ENCODE measurements around the gene BNC2. TPM values are rescaled to one million over a fixed set of nuclear protein-coding genes. Genes with fewer than 3 reads are reported as not detected.

Gene BNC2
- total and polyA plus RNA-seq, 5 donors from 2014 or later: not detected

GRCh38 chr9:16745359-16745758 lies 125.1 kb downstream of the BNC2 start:
- Histone ChIP-seq H3K4me3 (ENCODE audit: low read depth, low read length) (no peak overlapping the region), H3K27ac (ENCODE audit: insufficient read depth, low read length, poor library complexity, severe bottlenecking) (no peak overlapping the region), H3K4me1 (ENCODE audit: control insufficient read depth, insufficient read depth, low read length, poor library complexity, severe bottlenecking) (no peaks in the 10 kb centered on the region), H3K27me3 (ENCODE audit: control insufficient read depth, insufficient read depth, low read length) (no peaks in the 10 kb centered on the region), H3K9me3 (ENCODE audit: control insufficient read depth in 2 of 2, low read length in 2 of 2) (no peaks in the 10 kb centered on the region), H3K36me3 (ENCODE audit: control insufficient read depth, insufficient read depth, low read length) (no peaks in the 10 kb centered on the region)
- ATAC-seq (ENCODE audit: low read depth in 2 of 2): no peak
- no peak overlapping the region for H3K4me3 Mint-ChIP-seq
- H3K4me1 Mint-ChIP-seq: no peaks in the 10 kb centered on the region
- no peak for DNase-seq
- H3K36me3 Mint-ChIP-seq: no peaks in the 10 kb centered on the region
- H3K27me3 Mint-ChIP-seq: no peaks in the 10 kb centered on the region
- peaks cover 2 to 8% (median 5%) of the 10 kb centered on the region in 7 donors for H3K9me3 Mint-ChIP-seq
- H3K27ac Mint-ChIP-seq: no peak overlapping the region

GRCh38 chr9:16744394-16744793 lies 126.1 kb downstream of the BNC2 start:
- no peak overlapping the region for H3K27ac Mint-ChIP-seq

GRCh38 chr9:16743375-16743774 lies 127.1 kb downstream of the BNC2 start:
- no peaks in the 10 kb centered on the region for H3K27me3 ChIP-seq (ENCODE audit: control insufficient read depth, insufficient read depth, low read length)
- no peaks in the 10 kb centered on the region for H3K9me3 ChIP-seq (ENCODE audit: control insufficient read depth in 2 of 2, low read length in 2 of 2)
- no peak overlapping the region for H3K4me3 Mint-ChIP-seq
- H3K4me1 ChIP-seq (ENCODE audit: control insufficient read depth, insufficient read depth, low read length, poor library complexity, severe bottlenecking): no peaks in the 10 kb centered on the region
- H3K36me3 ChIP-seq (ENCODE audit: control insufficient read depth, insufficient read depth, low read length): no peaks in the 10 kb centered on the region
- no peak for ATAC-seq (ENCODE audit: low read depth in 2 of 2)
- H3K4me1 Mint-ChIP-seq: no peaks in the 10 kb centered on the region
- H3K36me3 Mint-ChIP-seq: no peaks in the 10 kb centered on the region
- H3K27ac Mint-ChIP-seq: no peak overlapping the region
- no peak overlapping the region for H3K27ac ChIP-seq (ENCODE audit: insufficient read depth, low read length, poor library complexity, severe bottlenecking)
- DNase-seq: no peak
- no peak overlapping the region for H3K4me3 ChIP-seq (ENCODE audit: low read depth, low read length)
- H3K27me3 Mint-ChIP-seq: no peaks in the 10 kb centered on the region
- peaks cover 3 to 15% (median 8%) of the 10 kb centered on the region in 7 donors for H3K9me3 Mint-ChIP-seq

More at GRCh38 chr9:16744394-16744793, 126.1 kb downstream of the BNC2 start:
- no peak for ATAC-seq (ENCODE audit: low read depth in 2 of 2)
- Mint-ChIP-seq H3K27me3 (no peaks in the 10 kb centered on the region), H3K36me3 (no peaks in the 10 kb centered on the region), H3K4me1 (no peaks in the 10 kb centered on the region), H3K4me3 (no peak overlapping the region), H3K9me3 (peaks cover 3 to 14% (median 8%) of the 10 kb centered on the region in 7 donors)
- H3K36me3 ChIP-seq (ENCODE audit: control insufficient read depth, insufficient read depth, low read length): no peaks in the 10 kb centered on the region
- H3K27ac ChIP-seq (ENCODE audit: insufficient read depth, low read length, poor library complexity, severe bottlenecking): no peak overlapping the region
- no peaks in the 10 kb centered on the region for H3K27me3 ChIP-seq (ENCODE audit: control insufficient read depth, insufficient read depth, low read length)
- no peak for DNase-seq
- no peaks in the 10 kb centered on the region for H3K4me1 ChIP-seq (ENCODE audit: control insufficient read depth, insufficient read depth, low read length, poor library complexity, severe bottlenecking)
- no peak overlapping the region for H3K4me3 ChIP-seq (ENCODE audit: low read depth, low read length)
- no peaks in the 10 kb centered on the region for H3K9me3 ChIP-seq (ENCODE audit: control insufficient read depth in 2 of 2, low read length in 2 of 2)

GRCh38 chr9:16735001-16735400 lies 135.5 kb downstream of the BNC2 start:
- Mint-ChIP-seq H3K9me3 (peaks cover 0 to 12% (median 4%) of the 10 kb centered on the region in 7 donors), H3K36me3 (no peaks in the 10 kb centered on the region), H3K4me1 (no peaks in the 10 kb centered on the region), H3K4me3 (no peak overlapping the region), H3K27me3 (peaks cover 2% of the 10 kb centered on the region), H3K27ac (no peak overlapping the region)
- Histone ChIP-seq H3K9me3 (ENCODE audit: control insufficient read depth in 2 of 2, low read length in 2 of 2) (no peaks in the 10 kb centered on the region), H3K27me3 (ENCODE audit: control insufficient read depth, insufficient read depth, low read length) (no peaks in the 10 kb centered on the region), H3K36me3 (ENCODE audit: control insufficient read depth, insufficient read depth, low read length) (no peaks in the 10 kb centered on the region), H3K4me1 (ENCODE audit: control insufficient read depth, insufficient read depth, low read length, poor library complexity, severe bottlenecking) (no peaks in the 10 kb centered on the region), H3K27ac (ENCODE audit: insufficient read depth, low read length, poor library complexity, severe bottlenecking) (no peak overlapping the region), H3K4me3 (ENCODE audit: low read depth, low read length) (no peak overlapping the region)
- no peak for ATAC-seq (ENCODE audit: low read depth in 2 of 2)
- DNase-seq: no peak

GRCh38 chr9:16732546-16732945 lies 137.9 kb downstream of the BNC2 start:
- Histone ChIP-seq H3K4me3 (ENCODE audit: low read depth, low read length) (no peak overlapping the region), H3K36me3 (ENCODE audit: control insufficient read depth, insufficient read depth, low read length) (no peaks in the 10 kb centered on the region), H3K4me1 (ENCODE audit: control insufficient read depth, insufficient read depth, low read length, poor library complexity, severe bottlenecking) (no peaks in the 10 kb centered on the region), H3K27ac (ENCODE audit: insufficient read depth, low read length, poor library complexity, severe bottlenecking) (no peak overlapping the region), H3K27me3 (ENCODE audit: control insufficient read depth, insufficient read depth, low read length) (peaks cover 1% of the 10 kb centered on the region), H3K9me3 (ENCODE audit: control insufficient read depth in 2 of 2, low read length in 2 of 2) (no peaks in the 10 kb centered on the region)
- DNase-seq (no peak), ATAC-seq (ENCODE audit: low read depth in 2 of 2) (no peak)
- Mint-ChIP-seq H3K9me3 (peaks cover 0 to 7% (median 1%) of the 10 kb centered on the region in 7 donors), H3K4me3 (no peak overlapping the region), H3K27ac (no peak overlapping the region), H3K27me3 (peaks cover 18% of the 10 kb centered on the region), H3K36me3 (no peaks in the 10 kb centered on the region), H3K4me1 (no peaks in the 10 kb centered on the region)

- peaks cover 29% of the 10 kb centered on the region for H3K27me3 Mint-ChIP-seq
- no peak overlapping the region for H3K4me3 Mint-ChIP-seq
- Histone ChIP-seq H3K4me3 (ENCODE audit: low read depth, low read length) (no peak overlapping the region), H3K4me1 (ENCODE audit: control insufficient read depth, insufficient read depth, low read length, poor library complexity, severe bottlenecking) (no peaks in the 10 kb centered on the region), H3K27me3 (ENCODE audit: control insufficient read depth, insufficient read depth, low read length) (peaks cover 6% of the 10 kb centered on the region), H3K36me3 (ENCODE audit: control insufficient read depth, insufficient read depth, low read length) (no peaks in the 10 kb centered on the region), H3K9me3 (ENCODE audit: control insufficient read depth in 2 of 2, low read length in 2 of 2) (no peaks in the 10 kb centered on the region), H3K27ac (ENCODE audit: insufficient read depth, low read length, poor library complexity, severe bottlenecking) (no peak overlapping the region)
- no peaks in the 10 kb centered on the region for H3K4me1 Mint-ChIP-seq
- ATAC-seq (ENCODE audit: low read depth in 2 of 2): no peak
- DNase-seq: no peak
- no peaks in the 10 kb centered on the region for H3K36me3 Mint-ChIP-seq
- H3K9me3 Mint-ChIP-seq: peaks cover 0 to 12% (median 0%) of the 10 kb centered on the region in 7 donors
- no peak overlapping the region for H3K27ac Mint-ChIP-seq
Observed at GRCh38 chr9:16730162-16730561, 140.3 kb downstream of the BNC2 start.

GRCh38 chr9:16729651-16730050 lies 140.8 kb downstream of the BNC2 start:
- H3K36me3 Mint-ChIP-seq: no peaks in the 10 kb centered on the region
- Histone ChIP-seq H3K27ac (ENCODE audit: insufficient read depth, low read length, poor library complexity, severe bottlenecking) (no peak overlapping the region), H3K4me3 (ENCODE audit: low read depth, low read length) (no peak overlapping the region), H3K27me3 (ENCODE audit: control insufficient read depth, insufficient read depth, low read length) (peaks cover 6% of the 10 kb centered on the region), H3K36me3 (ENCODE audit: control insufficient read depth, insufficient read depth, low read length) (no peaks in the 10 kb centered on the region), H3K4me1 (ENCODE audit: control insufficient read depth, insufficient read depth, low read length, poor library complexity, severe bottlenecking) (no peaks in the 10 kb centered on the region), H3K9me3 (ENCODE audit: control insufficient read depth in 2 of 2, low read length in 2 of 2) (no peaks in the 10 kb centered on the region)
- DNase-seq (no peak), ATAC-seq (ENCODE audit: low read depth in 2 of 2) (no peak)
- no peak overlapping the region for H3K4me3 Mint-ChIP-seq
- H3K9me3 Mint-ChIP-seq: peaks cover 0 to 11% (median 0%) of the 10 kb centered on the region in 7 donors
- no peaks in the 10 kb centered on the region for H3K4me1 Mint-ChIP-seq
- H3K27ac Mint-ChIP-seq: no peak overlapping the region
- H3K27me3 Mint-ChIP-seq: peaks cover 31% of the 10 kb centered on the region

- no peaks in the 10 kb centered on the region for H3K4me1 Mint-ChIP-seq
- no peaks in the 10 kb centered on the region for H3K36me3 Mint-ChIP-seq
- Histone ChIP-seq H3K27ac (ENCODE audit: insufficient read depth, low read length, poor library complexity, severe bottlenecking) (no peak overlapping the region), H3K4me1 (ENCODE audit: control insufficient read depth, insufficient read depth, low read length, poor library complexity, severe bottlenecking) (no peaks in the 10 kb centered on the region), H3K9me3 (ENCODE audit: control insufficient read depth in 2 of 2, low read length in 2 of 2) (no peaks in the 10 kb centered on the region), H3K4me3 (ENCODE audit: low read depth, low read length) (no peak overlapping the region), H3K27me3 (ENCODE audit: control insufficient read depth, insufficient read depth, low read length) (peaks cover 6% of the 10 kb centered on the region), H3K36me3 (ENCODE audit: control insufficient read depth, insufficient read depth, low read length) (no peaks in the 10 kb centered on the region)
- H3K27ac Mint-ChIP-seq: no peak overlapping the region
- ATAC-seq (ENCODE audit: low read depth in 2 of 2) (no peak), DNase-seq (no peak)
- peaks cover 31% of the 10 kb centered on the region for H3K27me3 Mint-ChIP-seq
- H3K4me3 Mint-ChIP-seq: no peak overlapping the region
- peaks cover 0 to 5% (median 0%) of the 10 kb centered on the region in 7 donors for H3K9me3 Mint-ChIP-seq
Observed at GRCh38 chr9:16728137-16728508, 142.3 kb downstream of the BNC2 start.
